ENCODE measurements around the gene FARP1.

GRCh38 chr13:98241976-98242375 lies 99.1 kb downstream of the FARP1 start:
- TF ChIP-seq CTCF (IDR thresholded peaks at IDR 0.05; ENCODE audit: low read depth, low read length, poor library complexity, severe bottlenecking): no peak
- TF ChIP-seq EZH2phosphoT487 (IDR thresholded peaks at IDR 0.05; ENCODE audit: borderline replicate concordance, low read length): no peak

Data from DOHH2 (cell line).